ENCODE data around the gene GLYATL1B.
"Not testable (repeated sequence)": the region's sequence is repeated elsewhere in the genome, so short reads cannot be mapped to it uniquely, and the experiment has no call there.

GLYATL1B gene

DNA sequence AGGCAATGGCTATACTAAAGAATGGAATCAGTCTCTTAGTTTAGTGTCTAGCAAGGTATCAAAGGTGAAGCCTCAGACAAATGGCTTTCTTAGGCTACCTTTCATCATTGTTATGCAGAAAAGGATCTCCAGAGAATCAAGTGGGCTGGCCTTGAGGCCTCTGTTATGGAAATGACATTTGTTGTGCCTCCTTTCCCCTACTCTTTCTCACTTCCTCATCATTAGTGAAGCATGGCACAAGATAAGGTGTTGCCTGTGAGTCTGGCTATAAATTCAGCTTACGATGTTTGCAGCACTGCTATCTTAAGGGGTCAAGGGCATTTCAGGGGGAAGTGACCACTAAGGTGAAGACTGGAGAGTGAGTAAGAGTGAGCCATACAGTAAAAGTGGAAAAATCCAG lies 9.1 kb downstream of the GLYATL1B start:
- not testable (repeated sequence) for DNase-seq (ENCODE audit: low spot score)

DNA sequence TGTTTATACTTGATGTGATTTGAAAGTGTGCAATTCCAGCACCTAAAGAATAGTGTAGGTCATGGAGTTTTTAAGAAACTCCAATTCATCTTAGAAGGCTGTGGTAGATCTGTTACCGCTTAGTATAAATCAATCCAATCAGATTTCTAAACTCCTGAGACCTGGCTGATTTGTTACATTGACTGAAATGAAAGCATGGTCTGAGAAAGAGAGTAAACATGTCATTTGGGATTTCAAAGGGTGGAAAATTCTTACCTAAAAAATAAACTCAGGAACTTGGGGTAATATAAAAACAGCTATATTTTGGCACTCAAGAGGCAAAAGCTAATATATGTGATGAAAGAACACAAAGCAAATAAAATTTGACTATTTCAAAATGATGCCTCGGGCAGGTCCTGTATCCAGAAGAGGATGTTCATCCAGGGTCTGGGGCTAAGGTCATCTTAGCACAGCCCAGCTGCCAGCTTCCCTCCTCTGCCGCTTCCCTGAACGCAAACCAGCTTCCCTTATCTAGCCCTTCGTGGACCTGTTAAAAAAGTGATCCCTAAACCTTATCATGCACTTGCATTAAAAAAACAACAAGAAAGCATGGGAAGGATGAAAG lies 10.0 kb downstream of the GLYATL1B start:
- DNase-seq (ENCODE audit: low spot score): not testable (repeated sequence)

DNA sequence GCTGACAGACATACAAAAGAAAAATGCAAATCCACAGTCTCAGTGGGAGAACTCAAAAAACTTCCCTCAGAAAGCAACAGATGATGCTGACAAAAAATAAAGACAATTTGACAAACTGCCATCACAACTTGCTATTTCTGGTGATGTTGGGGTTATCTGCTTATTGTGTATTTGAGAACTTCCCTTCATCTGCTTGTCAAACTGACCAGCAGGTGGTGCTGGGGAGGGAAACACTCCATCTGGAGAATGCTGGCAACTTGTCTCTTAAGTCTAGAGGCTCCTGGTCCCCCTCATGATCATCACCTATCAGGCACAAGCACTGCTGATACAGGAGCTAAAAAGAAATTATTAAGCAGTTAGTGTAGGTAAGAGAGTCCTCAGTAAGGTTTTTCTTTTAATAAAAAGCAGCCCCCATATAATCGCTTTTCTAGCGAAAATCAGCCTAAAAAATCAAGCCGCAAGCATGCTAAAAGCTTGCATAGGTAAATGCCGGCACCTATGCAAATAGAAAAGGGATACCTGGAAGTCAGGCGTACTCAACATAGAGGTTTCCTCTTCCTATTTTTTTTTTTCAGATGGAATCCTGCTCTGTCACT lies 11.1 kb downstream of the GLYATL1B start:
- peak; percentile 42 for DNase-seq (ENCODE audit: low spot score)

DNA sequence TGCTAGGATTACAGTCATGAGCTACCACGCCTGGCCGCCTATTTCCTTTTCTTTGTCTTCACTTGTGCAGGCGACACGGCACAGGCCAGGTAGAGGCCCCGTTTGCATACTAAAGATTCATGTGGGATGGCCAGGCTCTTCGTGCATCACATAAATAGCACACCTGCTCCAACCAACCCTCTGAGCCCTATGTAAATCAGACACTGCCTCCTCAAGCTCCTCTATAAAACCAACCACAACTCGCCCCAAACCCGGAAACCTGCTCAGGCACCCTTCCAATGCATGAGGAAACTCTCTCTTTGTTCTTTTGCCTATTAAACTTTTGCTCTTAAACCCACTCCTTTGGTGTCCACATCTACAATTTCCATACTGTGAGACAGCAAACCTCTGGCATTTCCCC lies 11.8 kb downstream of the GLYATL1B start:
- DNase-seq (ENCODE audit: low spot score): not testable (repeated sequence)

DNA sequence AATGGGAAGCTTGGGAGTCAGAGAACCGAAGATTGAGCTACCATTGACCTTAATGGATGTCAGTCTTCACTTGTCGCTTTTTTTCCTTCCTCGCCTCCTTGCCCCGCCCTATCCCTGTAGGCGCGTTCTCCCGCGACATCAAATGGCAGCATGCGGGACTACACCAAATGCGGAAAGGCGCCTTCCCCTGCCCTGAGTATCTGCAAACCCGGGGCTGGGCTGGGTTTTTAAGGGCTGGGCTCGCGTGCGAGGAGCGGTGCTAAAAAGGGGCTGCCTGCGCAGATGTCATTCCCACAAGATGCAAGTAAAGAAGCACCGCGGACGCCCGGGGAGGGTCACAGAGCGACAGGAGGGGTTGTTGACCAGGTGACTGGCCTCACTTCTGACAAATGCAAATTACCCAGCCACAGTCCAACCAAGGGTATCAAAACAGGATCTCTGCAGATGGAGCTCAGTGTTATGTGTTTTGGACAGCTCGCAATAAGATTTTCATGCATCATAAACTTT lies 16.2 kb downstream of the GLYATL1B start:
- DNase-seq (ENCODE audit: low spot score): peak; percentile 21

DNA sequence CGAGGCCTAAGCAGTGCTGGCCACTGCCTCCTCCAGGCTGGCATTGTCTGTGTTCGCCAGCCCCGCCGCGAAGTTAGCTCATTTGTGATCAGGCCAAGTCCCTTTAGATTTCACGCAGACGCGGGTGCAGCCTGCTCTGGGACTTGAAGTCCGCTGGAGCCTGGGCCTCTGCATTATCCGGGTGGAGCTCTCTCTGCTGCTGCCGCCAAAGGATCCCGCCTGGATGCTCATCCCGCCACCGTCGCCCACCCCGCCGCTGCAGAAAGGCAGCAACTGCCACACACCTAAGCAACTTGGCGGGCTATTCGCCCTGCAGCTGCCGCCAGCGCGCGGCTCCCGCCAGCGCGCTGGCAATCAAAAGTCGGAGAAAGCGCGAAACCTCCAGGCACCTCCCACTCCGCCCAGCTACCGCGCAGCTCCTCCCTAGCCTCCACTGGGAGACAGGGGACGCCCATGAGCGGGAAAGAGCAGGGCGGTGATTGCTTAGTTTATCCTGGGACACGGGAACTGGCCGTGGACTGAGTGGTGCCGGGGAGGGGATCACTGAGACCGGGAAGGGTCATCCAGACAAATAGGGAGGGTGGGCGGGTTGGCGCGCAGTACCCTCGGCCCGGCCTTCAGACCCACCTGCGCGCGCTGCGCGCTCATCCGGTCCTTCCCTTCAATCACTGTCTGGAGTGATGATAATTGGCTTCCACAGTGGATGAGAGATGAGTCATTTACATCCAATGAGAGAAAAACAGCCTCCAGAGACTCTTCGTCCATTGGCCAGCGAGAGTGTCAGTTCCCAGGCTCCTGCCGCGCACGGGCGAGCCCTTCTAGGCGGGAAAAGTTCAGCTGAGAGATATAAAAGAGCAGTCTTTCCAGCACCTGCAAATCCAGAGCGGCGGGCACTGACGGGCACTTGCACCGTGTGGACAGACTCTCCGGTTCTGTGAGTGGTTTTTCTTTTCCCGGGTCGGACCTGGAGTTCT lies 20.5 kb downstream of the GLYATL1B start, which contains the start of gene FAM111B:
FAM111B (plus strand) TSS at position 875 of the 974 bp plus-strand sequence. CDS start 2,389 bp downstream, outside the sequence.
- peak; percentile 80 for DNase-seq (ENCODE audit: low spot score)

DNA sequence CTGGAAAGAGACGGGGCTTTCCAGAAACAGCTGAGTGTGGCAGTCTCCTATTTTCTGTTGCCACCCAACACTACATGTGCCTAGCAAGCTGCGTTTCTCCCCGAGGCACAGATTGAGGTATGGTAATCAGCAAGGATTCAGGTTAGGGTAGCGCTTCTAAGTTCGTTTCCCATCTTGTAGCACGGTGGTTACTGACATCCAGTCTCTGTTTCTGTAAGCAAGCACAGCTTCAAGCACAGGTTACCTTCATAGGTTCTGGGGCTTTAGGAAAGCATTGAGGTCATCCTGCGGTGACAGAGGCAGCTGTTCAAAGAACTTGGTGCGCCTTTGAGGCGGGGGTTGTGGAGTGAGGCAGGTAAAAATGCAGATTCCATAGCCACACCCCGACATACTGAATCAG lies 21.6 kb downstream of the GLYATL1B start:
- not testable (repeated sequence) for DNase-seq (ENCODE audit: low spot score)

DNA sequence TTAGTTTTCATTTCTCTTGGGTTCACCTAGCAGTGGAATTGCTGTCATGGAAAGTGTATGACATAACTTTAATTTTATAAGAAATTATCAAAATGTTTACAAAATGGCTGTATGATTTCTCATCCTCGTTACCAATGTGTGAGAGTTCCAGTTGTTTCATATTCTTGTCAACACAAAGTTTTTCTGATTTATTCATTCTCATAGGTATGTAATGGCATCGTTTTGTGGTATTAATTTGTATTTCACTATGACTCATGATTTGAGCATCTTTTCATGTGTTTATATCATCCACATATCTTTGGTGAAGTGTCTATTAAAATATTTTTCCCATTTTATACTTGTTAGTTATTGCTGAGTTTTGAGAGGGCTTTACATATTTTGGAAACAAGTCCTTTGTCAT lies 26.4 kb downstream of the GLYATL1B start:
- no peak for DNase-seq (ENCODE audit: low spot score)

DNA sequence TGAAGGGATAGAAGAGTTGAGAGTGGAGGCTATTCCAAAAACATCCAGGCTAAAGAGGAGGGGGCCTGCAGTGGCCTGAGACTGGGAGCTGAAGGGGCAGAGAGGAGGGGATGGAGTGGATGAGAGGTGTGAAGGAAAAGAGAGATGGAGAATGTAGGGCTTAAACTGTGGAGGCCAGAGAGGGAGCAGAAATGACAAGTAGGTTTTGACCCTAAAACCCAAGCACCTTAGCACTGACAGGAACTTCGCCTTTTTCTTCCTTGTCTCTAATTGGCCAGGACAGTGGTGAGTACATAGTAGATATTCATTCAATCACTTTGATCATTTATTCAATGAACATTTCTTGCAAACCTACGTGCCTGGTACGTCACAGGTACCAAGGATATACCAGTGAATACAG lies 28.2 kb downstream of the GLYATL1B start:
- DNase-seq (ENCODE audit: low spot score): no peak

DNA sequence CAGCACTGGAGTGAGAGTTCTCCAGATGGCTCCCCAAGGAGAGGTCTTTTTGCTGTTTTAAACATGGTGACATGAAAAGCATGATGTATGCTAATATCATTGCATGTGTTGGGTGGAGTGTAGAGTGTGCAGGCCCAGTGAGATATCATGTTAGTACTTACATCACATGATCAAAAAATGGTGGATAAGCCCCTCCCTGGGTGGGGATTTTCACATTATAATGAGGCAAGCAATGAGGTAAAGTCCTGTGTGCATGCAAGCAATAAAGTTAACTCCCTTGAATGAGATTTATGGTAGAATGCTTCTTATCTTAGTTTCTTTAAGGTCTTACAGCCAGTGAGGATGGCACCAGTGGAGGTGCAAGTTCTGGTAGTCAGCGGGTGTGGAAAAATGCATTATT lies 29.4 kb downstream of the GLYATL1B start:
- DNase-seq (ENCODE audit: low spot score): no peak

DNA sequence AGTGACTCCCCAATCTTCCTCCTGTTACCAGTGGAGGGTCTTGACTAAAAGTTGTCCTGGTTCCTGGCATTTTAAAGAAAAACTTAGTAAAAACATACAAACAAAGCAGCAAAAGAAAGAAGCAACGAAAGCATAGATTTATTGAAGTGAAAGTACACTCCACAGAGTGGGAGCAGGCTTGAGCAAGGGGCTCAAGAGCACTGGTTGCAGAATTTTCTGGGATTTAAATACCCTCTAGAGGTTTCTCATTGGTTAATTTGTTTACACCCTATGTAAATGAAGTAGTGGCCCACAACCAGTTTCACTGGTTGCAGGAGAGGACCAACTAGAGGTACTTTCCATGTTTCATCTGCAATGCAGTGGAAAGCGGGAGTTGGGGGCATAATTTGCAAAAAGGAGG lies 31.7 kb downstream of the GLYATL1B start:
- DNase-seq (ENCODE audit: low spot score): no peak

DNA sequence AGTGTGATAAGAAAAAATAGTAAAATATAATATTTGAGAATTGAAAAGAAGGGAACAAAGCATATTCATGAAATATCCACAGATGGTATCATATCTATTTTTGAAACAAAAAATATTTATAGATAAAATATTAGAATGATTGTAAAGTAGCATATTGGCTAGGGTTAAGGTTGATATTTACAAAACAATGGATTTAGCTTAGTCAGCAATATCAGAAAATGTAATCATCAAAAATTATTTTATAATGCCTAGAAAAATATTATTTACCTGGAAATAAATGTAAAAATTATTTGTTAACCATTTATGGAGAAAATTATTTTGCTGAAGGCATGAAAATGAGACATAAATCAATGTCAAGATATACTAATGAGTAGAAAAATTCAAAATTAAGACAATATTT lies 33.7 kb downstream of the GLYATL1B start:
- DNase-seq (ENCODE audit: low spot score): no peak

DNA sequence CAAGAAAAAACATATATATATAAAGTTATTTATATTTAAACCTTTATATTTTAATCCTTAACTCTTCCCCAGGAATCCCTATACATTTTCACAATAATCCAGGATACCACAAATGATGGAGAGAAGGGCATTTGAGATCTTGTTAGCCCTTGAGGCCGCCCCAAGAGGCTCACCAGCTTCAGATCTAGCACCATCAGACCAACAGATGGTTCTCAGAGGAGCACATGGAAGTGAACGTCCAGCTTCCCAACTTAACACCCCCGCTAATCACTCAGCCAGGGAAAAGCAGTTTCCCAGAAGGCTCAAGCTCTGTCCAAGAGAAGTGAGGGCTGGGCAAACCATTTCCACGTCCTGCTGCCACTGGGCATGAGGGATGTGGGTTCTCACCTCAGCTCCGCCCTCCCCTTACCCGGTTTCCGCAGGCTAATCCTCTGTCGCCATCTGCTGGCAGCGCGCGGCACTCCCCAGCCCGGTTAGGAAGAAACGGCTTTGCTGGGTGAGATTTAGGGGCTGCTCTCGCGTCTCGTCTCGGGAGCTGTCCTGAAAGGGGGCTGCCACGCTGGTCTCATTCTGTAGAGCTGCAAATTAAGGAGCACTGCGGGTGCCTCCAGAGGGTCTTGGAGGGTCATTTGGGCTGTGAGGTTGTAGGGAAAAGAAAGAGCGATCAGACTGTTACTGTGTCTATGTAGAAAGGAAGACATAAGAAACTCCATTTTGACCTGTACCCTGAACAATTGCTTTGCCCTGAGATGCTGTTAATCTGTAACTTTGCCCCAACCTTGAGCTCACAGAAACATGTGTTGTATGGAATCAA lies 49.7 kb downstream of the GLYATL1B start:
- peak; percentile 66 for DNase-seq (ENCODE audit: low spot score)

DNA sequence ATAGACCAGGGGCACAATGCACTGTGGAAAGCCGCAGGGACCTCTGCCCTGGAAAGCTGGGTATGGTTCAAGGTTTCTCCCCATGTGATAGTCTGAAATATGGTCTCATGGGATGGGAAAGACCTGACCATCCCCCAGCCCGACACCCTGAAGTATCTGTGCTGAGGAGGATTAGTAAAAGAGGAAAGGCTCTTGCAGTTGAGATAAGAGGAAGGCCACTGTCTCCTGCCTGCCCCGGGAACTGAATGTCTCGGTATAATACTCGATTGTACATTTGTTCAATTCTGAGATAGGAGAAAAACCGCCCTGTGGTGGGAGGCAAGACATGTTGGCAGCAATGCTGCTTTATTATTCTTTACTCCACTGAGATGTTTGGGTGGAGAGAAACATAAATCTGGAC lies 50.4 kb downstream of the GLYATL1B start:
- DNase-seq (ENCODE audit: low spot score): not testable (repeated sequence)

DNA sequence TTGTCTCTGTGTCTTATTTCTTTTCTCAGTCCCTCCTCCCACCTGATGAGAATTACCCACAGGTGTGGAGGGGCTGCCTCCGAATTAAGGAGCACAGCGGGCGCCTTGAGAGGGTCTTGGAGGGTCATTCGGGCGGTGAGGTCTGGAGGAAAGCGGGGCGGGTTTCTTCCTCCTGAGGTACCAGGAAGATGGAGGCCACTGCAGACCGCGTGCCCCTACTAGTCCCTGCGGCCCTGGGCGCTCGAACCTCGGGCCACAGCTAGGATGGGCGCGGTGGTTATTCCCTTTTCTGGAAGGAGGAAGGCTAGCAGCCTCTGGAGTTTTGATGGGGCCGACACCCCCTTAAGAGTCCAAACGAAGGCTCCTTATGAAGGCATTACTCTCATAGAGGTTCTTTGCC lies 51.1 kb downstream of the GLYATL1B start:
- DNase-seq (ENCODE audit: low spot score): no peak

DNA sequence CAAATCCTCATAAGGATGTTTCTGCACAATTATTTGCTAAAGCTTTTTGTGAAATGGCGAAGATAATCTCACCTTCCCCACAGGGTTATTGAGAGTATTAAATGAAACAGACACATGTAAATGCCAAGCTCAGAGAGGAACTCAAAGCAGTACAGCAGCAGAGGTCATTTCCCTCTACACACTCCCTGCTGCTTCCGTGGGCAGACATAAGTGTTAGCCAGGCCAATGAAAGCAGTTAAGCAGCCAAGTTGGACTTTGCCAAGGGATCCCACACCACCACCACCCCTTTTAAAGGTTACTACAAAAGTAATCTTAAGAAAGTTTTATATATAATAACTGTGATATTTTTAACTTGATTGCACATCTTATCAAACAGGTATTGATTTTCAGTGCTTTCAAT lies 52.5 kb downstream of the GLYATL1B start:
- no peak for DNase-seq (ENCODE audit: low spot score)

DNA sequence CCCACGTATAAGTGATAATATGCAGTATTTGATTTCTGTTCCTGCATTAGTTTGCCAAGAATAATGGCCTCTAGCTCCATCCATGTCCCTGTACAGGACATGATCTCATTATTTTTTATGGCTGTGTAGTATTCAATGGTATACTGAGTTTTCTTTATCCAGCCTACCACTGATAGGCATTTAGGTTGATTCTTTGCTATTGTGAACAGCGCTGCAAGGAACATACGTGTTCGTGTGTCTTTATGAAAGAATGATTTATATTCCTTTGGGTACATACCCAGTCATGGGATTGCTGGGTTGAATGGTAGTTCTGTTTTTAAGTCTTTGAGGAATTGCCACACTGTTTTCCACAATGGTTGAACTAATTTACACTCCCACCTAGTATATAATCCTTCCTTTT lies 55.1 kb downstream of the GLYATL1B start:
- DNase-seq (ENCODE audit: low spot score): no peak

DNA sequence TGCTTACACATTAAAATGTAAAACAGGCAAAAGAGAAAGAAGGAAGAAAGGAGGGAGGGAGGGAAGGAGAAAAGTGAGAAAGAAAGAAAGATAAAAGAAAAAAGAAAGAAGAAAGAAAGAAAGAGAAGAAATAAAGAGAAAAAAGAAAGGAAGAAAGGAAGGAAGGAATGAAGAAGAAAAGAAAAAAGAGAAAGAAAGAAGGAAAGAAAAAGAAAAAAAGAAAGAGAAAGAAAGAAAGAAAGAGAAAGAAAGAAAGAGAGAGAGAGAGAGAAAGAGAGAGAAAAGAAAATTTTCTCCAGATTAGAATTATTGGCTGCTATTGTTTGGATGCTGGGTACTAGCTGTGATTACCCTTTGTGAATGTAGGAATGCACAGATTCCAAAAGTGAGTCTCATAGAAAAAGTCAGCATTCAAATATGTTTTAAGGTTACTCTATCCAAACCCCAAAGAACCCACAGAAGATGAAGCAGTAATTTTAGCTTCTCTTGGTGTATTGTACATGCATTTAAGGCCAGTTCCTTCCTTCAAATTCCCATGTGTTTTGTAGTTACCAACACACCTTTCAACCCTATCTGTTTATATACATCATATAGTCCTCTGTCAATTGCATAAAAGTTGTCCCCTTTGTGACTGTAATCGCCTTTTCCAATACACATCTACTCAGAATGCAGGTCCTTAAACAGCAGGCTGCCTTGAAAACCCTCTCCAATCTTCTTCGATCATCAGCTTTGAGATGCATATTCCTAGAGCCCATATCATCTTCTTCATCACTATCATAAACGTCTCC lies 55.8 kb downstream of the GLYATL1B start:
- DNase-seq (ENCODE audit: low spot score): no peak

DNA sequence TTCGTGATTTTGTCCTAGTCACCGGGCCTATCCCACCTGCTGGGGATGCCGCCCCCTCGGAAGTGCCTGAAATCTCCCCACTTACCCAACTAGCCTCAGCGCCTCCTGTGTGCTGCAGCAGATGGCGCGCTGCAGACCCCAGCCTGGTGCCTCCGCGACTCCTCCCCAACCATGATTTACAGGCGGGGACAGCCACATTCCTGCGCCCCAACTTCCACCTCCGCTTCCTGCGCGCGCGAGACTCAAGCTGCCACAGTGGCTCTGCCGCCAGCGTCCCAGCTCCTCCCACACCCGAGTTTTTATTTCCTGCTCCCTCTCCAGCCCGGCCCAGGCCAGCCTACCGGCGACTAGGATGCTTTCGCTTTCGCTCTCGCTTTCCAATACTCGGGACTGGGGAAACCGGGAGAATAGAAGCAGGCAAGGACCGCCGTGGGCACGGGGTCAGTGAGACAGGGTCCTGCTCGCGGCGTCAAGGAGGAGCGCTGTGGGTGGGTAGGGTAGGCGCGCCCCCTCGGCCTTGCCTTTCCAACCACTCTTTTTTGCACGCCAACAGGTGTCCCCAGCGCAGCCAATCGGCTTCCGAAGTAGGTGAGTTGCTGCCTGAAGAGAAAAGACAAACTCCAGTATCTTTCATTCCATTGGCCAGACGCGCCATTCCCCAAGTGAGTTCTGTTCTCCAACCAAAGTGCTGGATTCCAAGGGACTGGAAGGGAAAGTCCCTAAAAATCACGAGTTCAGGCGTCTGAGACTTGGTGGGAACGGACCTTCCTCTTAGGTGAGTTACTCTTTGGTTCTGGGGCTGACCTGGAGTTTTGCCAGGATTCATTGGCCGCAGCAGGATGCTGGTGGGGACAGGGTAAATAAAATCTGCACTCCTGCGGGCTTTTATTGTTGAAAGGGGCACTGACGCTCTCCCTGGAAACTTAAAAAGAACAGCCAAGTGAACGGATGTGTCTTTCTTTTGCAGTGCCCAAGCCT lies 56.7 kb downstream of the GLYATL1B start, which contains the start of gene FAM111A:
FAM111A (plus strand) TSS at position 327 of the 978 bp plus-strand sequence. CDS start 6,017 bp downstream, outside the sequence.
- peak; percentile 22 for DNase-seq (ENCODE audit: low spot score)

Data from SK-N-DZ (cell line).